Measurements from ENCODE around the gene HBB.

DNA sequence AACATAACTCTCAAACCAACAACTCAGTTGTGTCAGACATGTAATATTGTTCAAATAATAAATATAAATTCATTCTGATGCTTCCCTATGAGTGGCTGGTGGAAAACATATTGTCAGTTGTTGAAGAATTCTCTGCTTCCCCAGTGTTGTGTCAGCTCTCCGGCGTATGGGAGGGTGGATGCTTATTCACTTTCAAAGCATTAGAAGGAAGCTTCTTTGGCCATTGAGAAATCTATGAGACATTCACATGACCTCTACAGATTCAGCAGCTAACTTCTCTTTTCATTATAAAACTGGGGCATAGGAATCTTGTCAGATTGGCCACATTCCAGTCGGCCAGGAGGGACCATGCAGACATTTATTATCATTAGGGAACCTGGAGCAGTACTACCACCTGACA, 29.3 kb downstream of the HBB start:
- TF ChIP-seq POLR2A (IDR thresholded peaks at IDR 0.05): no peak
- TF ChIP-seq, protein P1, sequence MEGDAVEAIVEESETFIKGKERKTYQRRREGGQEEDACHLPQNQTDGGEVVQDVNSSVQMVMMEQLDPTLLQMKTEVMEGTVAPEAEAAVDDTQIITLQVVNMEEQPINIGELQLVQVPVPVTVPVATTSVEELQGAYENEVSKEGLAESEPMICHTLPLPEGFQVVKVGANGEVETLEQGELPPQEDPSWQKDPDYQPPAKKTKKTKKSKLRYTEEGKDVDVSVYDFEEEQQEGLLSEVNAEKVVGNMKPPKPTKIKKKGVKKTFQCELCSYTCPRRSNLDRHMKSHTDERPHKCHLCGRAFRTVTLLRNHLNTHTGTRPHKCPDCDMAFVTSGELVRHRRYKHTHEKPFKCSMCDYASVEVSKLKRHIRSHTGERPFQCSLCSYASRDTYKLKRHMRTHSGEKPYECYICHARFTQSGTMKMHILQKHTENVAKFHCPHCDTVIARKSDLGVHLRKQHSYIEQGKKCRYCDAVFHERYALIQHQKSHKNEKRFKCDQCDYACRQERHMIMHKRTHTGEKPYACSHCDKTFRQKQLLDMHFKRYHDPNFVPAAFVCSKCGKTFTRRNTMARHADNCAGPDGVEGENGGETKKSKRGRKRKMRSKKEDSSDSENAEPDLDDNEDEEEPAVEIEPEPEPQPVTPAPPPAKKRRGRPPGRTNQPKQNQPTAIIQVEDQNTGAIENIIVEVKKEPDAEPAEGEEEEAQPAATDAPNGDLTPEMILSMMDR (IDR thresholded peaks at IDR 0.05): no peak
- TF ChIP-seq EP300 (IDR thresholded peaks at IDR 0.05; ENCODE audit: low read depth): no peak
- TF ChIP-seq POLR2AphosphoS5 (IDR thresholded peaks at IDR 0.05): no peak

Data from transverse colon (tissue), 4 donors.